CD14-positive monocyte (primary cell): ENCODE data around the gene BCR. TPM values are rescaled to one million over a fixed set of nuclear protein-coding genes. Genes with fewer than 3 reads are reported as not detected.

Experiments
- DNase-seq, 3 donors: peaks; one replicate each; pipeline ENCODE4 v3.0.0-alpha.2; 2011 to 2022
- H2AFZ ChIP-seq: 2 replicates; pipeline ENCODE4 v1.6.0; 2012; ENCODE audit warnings: mild to moderate bottlenecking, low read depth, low read length, inconsistent platforms; ENCODE audit not compliant: insufficient read depth, poor library complexity, severe bottlenecking
- H3K27ac ChIP-seq, 2 donors: 1 replicate in 1 of 2; 2 replicates in 1 of 2; pipeline ENCODE4 v1.5.1; 2012 to 2013; ENCODE audit warnings: low read length in 2 of 2, control low read depth in 1 of 2, inconsistent platforms in 1 of 2, low read depth in 1 of 2, mild to moderate bottlenecking in 1 of 2
- H3K27me3 ChIP-seq, 2 donors: one replicate each; pipeline versions ENCODE4 v1.6.0 to v1.6.1; 2011 to 2013; ENCODE audit warnings: low read length in 2 of 2; ENCODE audit not compliant: control insufficient read depth in 2 of 2, insufficient read depth in 2 of 2
- H3K36me3 ChIP-seq, 2 donors: replicated peaks in 1 of 2; 1 replicate in 1 of 2; 2 replicates in 1 of 2; pipeline versions ENCODE4 v1.5.1 to v1.6.1; 2012 to 2013; ENCODE audit warnings: low read length in 2 of 2, control low read depth in 1 of 2, inconsistent platforms in 1 of 2, mild to moderate bottlenecking in 1 of 2; ENCODE audit not compliant: insufficient read depth in 2 of 2, control insufficient read depth in 1 of 2
- H3K4me1 ChIP-seq, 2 donors: 1 replicate in 1 of 2; 2 replicates in 1 of 2; pipeline versions ENCODE4 v1.5.1 to v1.6.1; 2012 to 2013; ENCODE audit warnings: low read length in 2 of 2, control low read depth in 1 of 2, inconsistent platforms in 1 of 2, mild to moderate bottlenecking in 1 of 2, moderate library complexity in 1 of 2; ENCODE audit not compliant: insufficient read depth in 2 of 2, control insufficient read depth in 1 of 2
- H3K4me2 ChIP-seq: replicated peaks from 2 replicates; pipeline ENCODE3; 2012; ENCODE audit warnings: low read length, moderate library complexity, mild to moderate bottlenecking; ENCODE audit not compliant: poor library complexity, severe bottlenecking; ENCODE audit errors: extremely low read depth
- H3K4me3 ChIP-seq, 3 experiments: fragments of 200-600 bp in 1 of 3; sonication (generic) in 1 of 3; replicated peaks in 1 of 3; 1 replicate in 2 of 3; 2 replicates in 1 of 3; pipeline ENCODE4 v1.5.1; 2011 to 2013; ENCODE audit warnings: low read length in 3 of 3, mild to moderate bottlenecking in 3 of 3, control low read depth in 2 of 3, low read depth in 2 of 3, inconsistent platforms in 1 of 3, moderate library complexity in 1 of 3
- H3K79me2 ChIP-seq: 2 replicates; pipeline ENCODE4 v1.6.0; 2012; ENCODE audit warnings: mild to moderate bottlenecking, control low read depth, inconsistent platforms, low read length, moderate library complexity; ENCODE audit not compliant: insufficient read depth
- H3K9ac ChIP-seq: 2 replicates; pipeline ENCODE4 v1.6.0; 2017; ENCODE audit warnings: low read length, mild to moderate bottlenecking; ENCODE audit not compliant: insufficient read depth, poor library complexity, severe bottlenecking
- H3K9me3 ChIP-seq, 2 donors: replicated peaks in 1 of 2; 1 replicate in 1 of 2; 2 replicates in 1 of 2; pipeline versions ENCODE4 v1.5.1 to v1.6.1; 2012 to 2013; ENCODE audit warnings: low read length in 2 of 2, control low read depth in 1 of 2; ENCODE audit not compliant: control insufficient read depth in 1 of 2, insufficient read depth in 1 of 2
- H4K20me1 ChIP-seq: 2 replicates; pipeline ENCODE4 v1.6.0; 2012; ENCODE audit warnings: mild to moderate bottlenecking, low read length, control low read depth, moderate library complexity; ENCODE audit not compliant: insufficient read depth
- H3K27ac Mint-ChIP-seq, 7 donors: one replicate each; pipeline ENCODE4 v1.8.0; 2020; ENCODE audit warnings: mild to moderate bottlenecking in 7 of 7, mixed read lengths in 7 of 7, moderate library complexity in 6 of 7, inconsistent platforms in 2 of 7
- H3K27me3 Mint-ChIP-seq, 3 donors: one replicate each; pipeline ENCODE4 v1.8.0; 2021 to 2022; ENCODE audit warnings: low read depth in 3 of 3, mild to moderate bottlenecking in 3 of 3, mixed read lengths in 3 of 3, moderate library complexity in 3 of 3, inconsistent platforms in 1 of 3
- H3K36me3 Mint-ChIP-seq, 2 donors: one replicate each; pipeline ENCODE4 v1.8.0; 2020; ENCODE audit warnings: mixed read lengths in 2 of 2, inconsistent platforms in 1 of 2, mild to moderate bottlenecking in 1 of 2
- H3K4me1 Mint-ChIP-seq: one replicate; pipeline ENCODE4 v1.8.0; 2020; ENCODE audit warnings: mild to moderate bottlenecking, mixed read lengths
- H3K4me3 Mint-ChIP-seq, 2 donors: one replicate each; pipeline ENCODE4 v1.8.0; 2020; ENCODE audit warnings: mild to moderate bottlenecking in 2 of 2, mixed read lengths in 2 of 2, moderate library complexity in 1 of 2
- H3K9me3 Mint-ChIP-seq, 7 donors: one replicate each; pipeline ENCODE4 v1.8.0; 2020 to 2022; ENCODE audit warnings: mixed read lengths in 7 of 7, mild to moderate bottlenecking in 6 of 7, moderate library complexity in 6 of 7, inconsistent platforms in 2 of 7
- WGBS: methylation state at CpG from one replicate; pipeline ENCODE4 v1.1.5; 2013; ENCODE audit warnings: missing lambda C conversion rate; ENCODE audit not compliant: insufficient coverage; 5-methylcytosine and 5-hydroxymethylcytosine counted together
- intact Hi-C, 2 donors: fragments of 100-400 bp; cut with micrococcal nuclease; formaldehyde crosslinking; loops; one replicate each; pipeline versions ENCODE4 v1.15.0 to v1.15.1; 2023
- polyA plus RNA-seq, 3 donors: library from polyadenylated mRNA; depleted of rRNA in 1 of 3; unstranded in 2 of 3; stranded (reverse) in 1 of 3; fragments of 300-500 nt in 2 of 3; fragments of >200 nt in 1 of 3; fragmentation: Illumina TruSeq in 2 of 3; gene quantifications; 1 replicate in 2 of 3; 2 replicates in 1 of 3; pipeline ENCODE4 v1.2.3, GENCODE V29; 2012 to 2021
- TF ChIP-seq, protein P1 (sequence below): fragments of 200-600 bp; IDR thresholded peaks from one replicate; pipeline ENCODE4 v1.8.0; 2022; ENCODE audit warnings: antibody characterized with exemption, mild to moderate bottlenecking

BCR gene
- polyA plus RNA-seq, 3 donors = 0.97 to 20.9 (median 0.97) TPM

DNA sequence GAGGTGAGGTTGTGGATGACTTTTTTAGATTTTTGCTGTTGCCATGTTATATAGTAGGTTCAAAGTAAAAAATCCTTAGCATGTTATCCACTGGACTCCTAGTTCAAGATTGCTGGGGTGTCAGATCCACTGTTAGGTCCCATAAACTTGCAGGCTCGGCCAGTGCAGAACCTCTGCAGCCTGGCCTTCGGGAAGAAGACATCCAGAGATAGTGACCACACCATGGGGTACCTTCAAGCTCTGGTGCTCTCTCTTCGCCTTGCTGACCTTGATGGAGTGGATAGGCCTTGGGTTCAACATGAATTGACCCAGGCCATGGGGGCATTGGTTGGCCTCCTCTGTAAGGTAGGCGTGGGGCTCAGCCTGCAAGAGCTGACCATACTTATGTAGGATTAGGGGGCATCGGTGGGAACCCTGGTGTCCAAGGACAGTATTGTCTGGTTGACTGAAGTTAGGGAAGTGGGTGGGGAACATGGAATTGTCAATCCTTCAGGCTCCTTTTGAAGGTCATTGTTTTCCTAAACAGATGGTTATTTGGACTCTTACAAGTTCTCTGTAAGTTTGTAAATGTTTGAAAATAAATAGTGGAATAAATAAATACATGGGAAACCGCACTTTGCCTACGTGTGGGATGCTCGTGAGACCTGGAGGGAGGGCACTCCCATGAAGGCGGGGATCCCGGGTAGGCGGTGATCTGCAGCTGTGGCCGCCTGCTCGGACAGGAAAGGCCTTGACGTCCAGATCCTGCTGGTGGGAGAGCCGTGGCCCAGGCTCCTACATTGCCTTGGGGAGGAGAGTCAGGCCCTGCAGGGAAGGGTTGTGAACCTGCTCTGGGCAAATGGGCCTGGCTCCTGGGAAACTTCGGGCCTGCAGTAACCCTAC, 37.1 kb downstream of the BCR start:
- DNase-seq = no peak
- Mint-ChIP-seq H3K27me3 (peaks cover 0 to 5% (median 2%) of the 10 kb centered on the region in 3 donors), H3K4me3 (peak overlapping the region; percentile 73 to 87), H3K27ac (peak overlapping the region; percentile 82 to 95 (median 91)), H3K4me1 (peaks cover 97% of the 10 kb centered on the region), H3K36me3 (peaks cover 0 to 7% of the 10 kb centered on the region in 2 donors), H3K9me3 (no peaks in the 10 kb centered on the region)
- no peaks in the 10 kb centered on the region for H3K9me3 ChIP-seq
- H3K4me3 ChIP-seq = peak overlapping the region in 1 of 3 experiments; percentile 62
- H4K20me1 ChIP-seq = peaks cover 55% of the 10 kb centered on the region
- peak overlapping the region; percentile 58 for H3K4me2 ChIP-seq
- H2AFZ ChIP-seq = no peak overlapping the region
- H3K27ac ChIP-seq = peak overlapping the region; percentile 68 to 87
- no peaks in the 10 kb centered on the region for H3K36me3 ChIP-seq
- H3K4me1 ChIP-seq = peaks cover 73 to 75% of the 10 kb centered on the region in 2 donors
- peaks cover 92% of the 10 kb centered on the region for H3K79me2 ChIP-seq
- peak overlapping the region; percentile 56 for H3K9ac ChIP-seq
- 53% methylated on average over 14 of the region's 16 CpGs for WGBS
- no peaks in the 10 kb centered on the region for H3K27me3 ChIP-seq
- TF ChIP-seq, protein P1, sequence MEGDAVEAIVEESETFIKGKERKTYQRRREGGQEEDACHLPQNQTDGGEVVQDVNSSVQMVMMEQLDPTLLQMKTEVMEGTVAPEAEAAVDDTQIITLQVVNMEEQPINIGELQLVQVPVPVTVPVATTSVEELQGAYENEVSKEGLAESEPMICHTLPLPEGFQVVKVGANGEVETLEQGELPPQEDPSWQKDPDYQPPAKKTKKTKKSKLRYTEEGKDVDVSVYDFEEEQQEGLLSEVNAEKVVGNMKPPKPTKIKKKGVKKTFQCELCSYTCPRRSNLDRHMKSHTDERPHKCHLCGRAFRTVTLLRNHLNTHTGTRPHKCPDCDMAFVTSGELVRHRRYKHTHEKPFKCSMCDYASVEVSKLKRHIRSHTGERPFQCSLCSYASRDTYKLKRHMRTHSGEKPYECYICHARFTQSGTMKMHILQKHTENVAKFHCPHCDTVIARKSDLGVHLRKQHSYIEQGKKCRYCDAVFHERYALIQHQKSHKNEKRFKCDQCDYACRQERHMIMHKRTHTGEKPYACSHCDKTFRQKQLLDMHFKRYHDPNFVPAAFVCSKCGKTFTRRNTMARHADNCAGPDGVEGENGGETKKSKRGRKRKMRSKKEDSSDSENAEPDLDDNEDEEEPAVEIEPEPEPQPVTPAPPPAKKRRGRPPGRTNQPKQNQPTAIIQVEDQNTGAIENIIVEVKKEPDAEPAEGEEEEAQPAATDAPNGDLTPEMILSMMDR = no peak
- intact Hi-C loops = loop anchor here (2.0 to 5.0 kb wide), 2 partner anchors 35 kb away; partner anchors contain the start of gene BCR (in 1 of the 2)

DNA sequence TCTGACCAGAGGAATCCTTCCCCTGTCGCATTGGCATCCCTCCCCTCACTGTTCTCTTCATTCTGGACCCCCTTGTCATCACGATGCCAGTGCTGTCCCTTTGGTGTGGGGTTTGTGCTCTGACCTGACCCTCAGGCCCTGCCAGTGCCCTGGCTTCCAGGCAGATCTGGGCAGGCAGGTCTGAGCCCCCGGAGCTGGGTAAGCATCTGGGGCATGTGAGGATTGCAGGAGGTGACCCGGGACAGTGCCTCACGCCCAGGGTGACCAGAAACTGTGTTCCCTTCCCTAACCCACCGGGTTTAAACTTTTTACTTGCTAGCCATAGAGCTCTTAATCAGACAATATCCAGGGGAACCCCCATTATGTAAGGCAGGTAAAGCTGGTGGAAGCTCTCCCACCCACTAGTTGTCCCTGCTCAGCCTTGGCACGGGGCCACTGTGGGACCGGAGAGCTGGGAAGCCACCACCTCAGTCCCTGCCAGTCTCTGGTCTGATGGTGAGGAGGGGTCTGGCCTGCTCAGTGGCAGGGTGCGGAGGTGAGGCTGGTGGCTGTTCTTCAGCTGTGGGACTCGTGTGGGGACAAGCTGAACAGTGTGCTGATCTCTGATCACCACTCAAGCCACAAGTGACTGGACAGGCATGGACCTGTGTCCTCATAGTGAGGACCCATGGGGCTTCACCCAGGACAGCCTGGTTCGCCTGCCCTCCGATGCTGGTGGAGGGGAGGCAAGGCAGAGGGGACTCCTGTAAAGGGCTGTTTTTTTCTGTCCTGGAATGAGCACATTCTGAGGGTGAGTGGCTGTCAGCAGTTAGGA, 38.0 kb downstream of the BCR start:
- Mint-ChIP-seq H3K9me3 (no peaks in the 10 kb centered on the region), H3K27me3 (peaks cover 0 to 5% (median 2%) of the 10 kb centered on the region in 3 donors), H3K36me3 (peaks cover 0 to 7% of the 10 kb centered on the region in 2 donors), H3K4me1 (peaks cover 98% of the 10 kb centered on the region), H3K4me3 (peak overlapping the region; percentile 81 to 93), H3K27ac (peak overlapping the region; percentile 87 to 95 (median 94))
- Histone ChIP-seq H3K36me3 (no peaks in the 10 kb centered on the region), H3K9ac (peak overlapping the region; percentile 56), H3K27me3 (no peaks in the 10 kb centered on the region), H3K27ac (peak overlapping the region; percentile 68 to 87), H2AFZ (peak overlapping the region; percentile 31), H3K4me2 (peak overlapping the region; percentile 70), H4K20me1 (peaks cover 51% of the 10 kb centered on the region), H3K4me1 (peaks cover 82 to 84% of the 10 kb centered on the region in 2 donors), H3K79me2 (peaks cover 92% of the 10 kb centered on the region), H3K4me3 (peak overlapping the region in 1 of 3 experiments; percentile 62), H3K9me3 (no peaks in the 10 kb centered on the region)
- TF ChIP-seq, protein P1 = no peak
- DNase-seq = no peak
- WGBS = 23% methylated on average over 10 of the region's 12 CpGs
- intact Hi-C loops = loop anchor here (2.0 to 5.0 kb wide), 2 partner anchors 35 to 36 kb away; partner anchors contain the start of gene BCR (in 1 of the 2)
